Naive B cell (primary cell): ENCODE measurements around the gene ATP11A. TPM values are rescaled to one million over a fixed set of nuclear protein-coding genes. Genes with fewer than 3 reads are reported as not detected.

Experiments
- ATAC-seq, 2 donors: fragments of 150-1000 bp; cut with Tn5 transposase; 2 replicates each; pipeline ENCODE4 v1.10.0; 2021; ENCODE audit warnings: low read depth in 2 of 2, mild to moderate bottlenecking in 2 of 2, moderate library complexity in 2 of 2
- DNase-seq: peaks from one replicate; pipeline ENCODE4 v3.0.0; 2022
- H3K27ac Mint-ChIP-seq, 6 donors: one replicate each; pipeline ENCODE4 v1.8.0; 2020 to 2022; ENCODE audit warnings: mild to moderate bottlenecking in 6 of 6, mixed read lengths in 6 of 6, moderate library complexity in 5 of 6, inconsistent platforms in 2 of 6
- H3K27me3 Mint-ChIP-seq, 3 donors: one replicate each; pipeline ENCODE4 v1.8.0; 2021 to 2022; ENCODE audit warnings: mixed read lengths in 3 of 3, mild to moderate bottlenecking in 1 of 3
- H3K36me3 Mint-ChIP-seq, 2 donors: one replicate each; pipeline ENCODE4 v1.8.0; 2020 to 2022; ENCODE audit warnings: mixed read lengths in 2 of 2, inconsistent platforms in 1 of 2, mild to moderate bottlenecking in 1 of 2
- H3K4me1 Mint-ChIP-seq, 3 donors: one replicate each; pipeline ENCODE4 v1.8.0; 2020 to 2022; ENCODE audit warnings: mixed read lengths in 3 of 3, inconsistent platforms in 1 of 3, mild to moderate bottlenecking in 1 of 3, moderate library complexity in 1 of 3
- H3K4me3 Mint-ChIP-seq, 8 donors: one replicate each; pipeline ENCODE4 v1.8.0; 2020 to 2022; ENCODE audit warnings: mild to moderate bottlenecking in 8 of 8, mixed read lengths in 8 of 8, moderate library complexity in 8 of 8, inconsistent platforms in 2 of 8
- H3K9me3 Mint-ChIP-seq, 7 donors: one replicate each; pipeline ENCODE4 v1.8.0; 2020 to 2022; ENCODE audit warnings: mixed read lengths in 7 of 7, mild to moderate bottlenecking in 5 of 7, inconsistent platforms in 2 of 7, moderate library complexity in 1 of 7
- polyA plus RNA-seq, 6 donors: library from polyadenylated mRNA; unstranded; fragments of 300-500 nt; fragmentation: Illumina TruSeq; gene quantifications; one replicate each; pipeline ENCODE4 v1.2.3, GENCODE V29; 2021; ENCODE audit warnings: low read depth in 6 of 6

The ATP11A gene
- polyA plus RNA-seq, 6 donors from 2014 or later: 7.9 to 23.3 (median 12.9) TPM

DNA sequence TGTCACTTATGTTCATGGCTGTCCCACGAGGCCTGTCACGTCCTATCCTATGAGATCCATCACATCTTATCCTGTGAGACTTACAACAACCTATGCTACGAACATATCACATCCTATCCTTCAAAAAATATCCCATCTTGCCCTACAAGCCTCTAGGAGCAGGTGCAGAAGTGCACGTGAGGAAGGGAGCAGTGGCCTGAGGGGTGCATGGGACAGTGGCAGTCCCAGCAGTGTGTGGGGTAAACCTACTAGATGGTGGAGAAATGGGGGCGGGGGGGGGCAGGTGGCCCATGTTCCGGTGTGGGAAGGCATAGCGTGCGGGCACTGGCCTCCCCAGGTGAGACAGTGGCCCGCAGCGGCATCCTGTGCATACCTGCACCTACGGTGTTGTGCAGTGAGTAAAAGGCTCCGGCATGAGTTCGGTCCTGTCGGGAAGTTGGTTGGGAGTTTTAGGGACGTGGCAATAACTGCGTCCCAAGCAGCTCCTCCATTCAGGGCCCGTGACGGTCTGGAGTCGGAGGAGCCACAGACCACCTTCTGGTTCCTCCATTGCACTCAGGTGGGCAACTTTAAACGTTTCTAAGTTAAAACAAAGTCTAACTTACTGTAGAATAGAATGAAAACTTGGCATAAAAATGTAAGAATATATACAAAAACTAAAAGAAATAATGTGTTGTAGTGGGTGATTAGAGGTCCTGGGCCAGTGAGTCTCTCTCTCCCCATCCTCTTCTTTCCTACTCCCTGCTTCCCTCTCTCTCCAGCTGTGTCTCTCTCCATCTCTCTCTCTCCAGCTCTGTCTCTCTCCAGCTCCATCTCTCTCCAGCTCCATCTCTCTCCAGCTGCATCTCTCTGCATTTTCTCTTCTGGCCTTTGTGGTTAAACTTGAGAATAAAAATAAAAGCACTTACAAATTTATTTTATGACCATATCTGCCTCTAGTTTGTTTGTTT is 42.1 kb downstream of the ATP11A start:
- Mint-ChIP-seq H3K36me3 (no peaks in the 10 kb centered on the region), H3K9me3 (no peaks in the 10 kb centered on the region), H3K4me3 (no peak overlapping the region), H3K27me3 (no peaks in the 10 kb centered on the region), H3K27ac (peak overlapping the region in 1 of 6 donors; percentile 88), H3K4me1 (peaks cover under 1 to 6% (median 5%) of the 10 kb centered on the region in 3 donors)
- DNase-seq (no peak), ATAC-seq (no peak)

DNA sequence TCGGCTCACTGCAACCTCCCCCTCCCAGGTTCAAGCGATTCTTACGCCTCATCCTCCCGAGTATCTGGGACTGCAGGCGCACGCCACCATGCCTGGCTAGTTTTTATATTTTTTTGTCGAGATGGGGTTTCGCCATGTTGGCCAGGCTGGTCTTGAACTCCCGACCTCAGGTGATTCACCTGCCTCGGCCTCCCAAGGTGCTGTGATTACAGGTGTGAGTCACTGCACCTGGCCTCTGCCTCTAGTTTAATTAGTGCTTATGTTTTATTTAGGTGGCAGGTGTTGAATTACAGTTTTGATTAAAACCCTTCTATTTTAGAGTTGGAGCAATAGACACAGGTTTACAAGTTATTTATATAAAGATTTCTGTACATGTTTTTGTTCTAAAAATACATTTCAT is 42.8 kb downstream of the ATP11A start:
- DNase-seq (no peak), ATAC-seq (no peak)
- Mint-ChIP-seq H3K9me3 (no peaks in the 10 kb centered on the region), H3K4me3 (no peak overlapping the region), H3K27me3 (no peaks in the 10 kb centered on the region), H3K36me3 (no peaks in the 10 kb centered on the region), H3K4me1 (peaks cover 2 to 10% (median 5%) of the 10 kb centered on the region in 3 donors), H3K27ac (peak overlapping the region in 1 of 6 donors; percentile 88)

DNA sequence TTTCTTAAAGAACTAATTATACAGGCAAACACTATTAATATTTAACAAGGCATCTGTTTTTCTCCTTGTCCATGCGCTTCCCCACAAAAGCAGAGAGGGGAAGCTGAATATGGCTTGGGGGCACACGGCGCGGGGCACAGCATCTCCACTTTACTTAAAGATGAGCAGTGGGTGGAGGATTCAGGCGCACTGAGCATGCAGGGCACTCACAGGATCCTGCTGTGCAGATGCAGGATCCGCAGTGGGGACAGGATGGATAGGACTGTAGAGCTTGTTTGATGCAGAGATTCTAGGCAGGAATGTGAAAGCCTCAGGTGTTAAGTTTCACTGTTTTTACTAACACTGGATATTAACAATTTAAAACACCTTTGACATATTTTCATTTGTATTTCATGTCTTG is 43.3 kb downstream of the ATP11A start:
- Mint-ChIP-seq H3K9me3 (no peaks in the 10 kb centered on the region), H3K27ac (no peak overlapping the region), H3K36me3 (no peaks in the 10 kb centered on the region), H3K27me3 (no peaks in the 10 kb centered on the region), H3K4me1 (peaks cover 2 to 10% (median 5%) of the 10 kb centered on the region in 3 donors), H3K4me3 (no peak overlapping the region)
- DNase-seq (no peak), ATAC-seq (no peak)

DNA sequence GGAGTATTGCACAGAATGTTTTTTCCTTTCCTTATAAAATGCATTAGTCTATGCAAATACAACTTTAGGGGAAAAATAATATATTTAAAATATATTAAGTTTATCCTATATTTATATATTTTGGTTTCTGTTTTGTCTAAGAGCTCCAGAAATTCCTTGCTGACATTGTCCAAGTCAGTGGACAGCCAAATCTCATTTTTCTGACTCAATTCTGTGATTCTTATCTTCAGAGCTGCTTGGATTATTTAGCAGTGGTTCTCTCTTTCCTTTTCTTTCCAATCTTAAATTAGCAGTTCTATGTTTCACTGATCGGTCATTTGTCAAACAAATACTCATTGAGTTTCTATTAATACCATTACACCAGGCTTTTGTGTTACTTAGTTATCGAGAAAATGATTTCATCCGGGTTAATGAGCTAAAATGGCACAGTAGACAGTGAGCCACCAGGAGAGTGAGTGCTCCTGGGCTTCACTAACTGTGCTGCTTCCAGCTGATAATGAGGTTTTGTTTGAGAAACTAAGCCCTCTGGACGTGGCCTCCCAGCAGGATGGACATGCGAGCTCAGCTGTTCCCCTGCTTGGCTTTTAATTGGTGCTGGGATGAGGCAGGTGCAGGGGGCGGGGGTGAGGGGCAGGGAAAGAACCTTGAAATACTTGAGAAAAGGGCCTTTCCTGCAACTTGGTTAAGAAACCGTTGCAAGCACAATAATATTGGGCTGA is 44.0 kb downstream of the ATP11A start:
- H3K4me1 Mint-ChIP-seq: peaks cover 2 to 10% (median 5%) of the 10 kb centered on the region in 3 donors
- DNase-seq (no peak), ATAC-seq (no peak)
- peak overlapping the region in 1 of 6 donors; percentile 37 for H3K27ac Mint-ChIP-seq
- H3K27me3 Mint-ChIP-seq: no peaks in the 10 kb centered on the region
- H3K9me3 Mint-ChIP-seq: no peaks in the 10 kb centered on the region
- H3K36me3 Mint-ChIP-seq: no peaks in the 10 kb centered on the region
- H3K4me3 Mint-ChIP-seq: no peak overlapping the region

DNA sequence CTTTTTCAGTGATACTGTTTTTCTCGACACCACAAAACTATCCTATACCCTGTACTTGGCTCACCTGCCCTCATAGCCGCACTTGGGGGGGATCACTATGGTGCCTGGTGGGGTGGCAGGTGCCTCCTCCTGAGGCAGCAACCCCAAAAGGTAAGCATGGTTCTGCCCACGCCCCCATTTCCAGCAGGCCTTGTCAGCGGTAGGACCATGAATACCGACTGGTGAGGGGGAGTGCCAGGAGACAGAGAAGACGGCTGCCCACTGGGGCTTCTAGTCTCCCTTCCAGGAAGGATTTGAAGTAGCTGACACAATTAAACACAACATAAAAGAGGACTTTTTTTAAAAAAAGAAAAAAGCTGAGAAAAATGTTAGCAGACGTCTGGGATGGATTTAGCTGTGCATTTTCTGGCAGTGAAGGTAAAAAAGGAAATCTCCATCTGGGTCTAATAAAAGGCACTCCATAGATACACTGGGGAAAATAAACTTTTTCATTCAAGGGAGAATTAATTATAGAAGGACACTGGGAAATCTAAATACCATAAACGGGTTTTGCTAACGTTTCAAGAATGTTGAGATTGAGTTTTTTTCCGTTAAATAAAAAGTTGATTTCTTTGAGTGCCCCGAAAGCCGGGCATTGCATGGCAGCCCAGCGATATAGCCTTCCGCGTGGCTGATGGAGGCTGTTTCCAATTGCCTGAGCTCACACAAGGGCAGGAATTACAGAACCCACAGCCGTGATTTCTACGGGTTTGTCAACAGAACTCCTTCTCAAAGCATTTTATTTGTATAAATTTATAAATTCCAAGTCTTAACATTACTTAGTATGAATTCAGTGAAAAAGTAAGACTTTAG is 45.1 kb downstream of the ATP11A start:
- H3K36me3 Mint-ChIP-seq: no peaks in the 10 kb centered on the region
- no peak overlapping the region for H3K4me3 Mint-ChIP-seq
- DNase-seq (no peak), ATAC-seq (no peak)
- no peaks in the 10 kb centered on the region for H3K9me3 Mint-ChIP-seq
- H3K27me3 Mint-ChIP-seq: no peaks in the 10 kb centered on the region
- H3K27ac Mint-ChIP-seq: no peak overlapping the region
- peaks cover 2 to 10% (median 5%) of the 10 kb centered on the region in 3 donors for H3K4me1 Mint-ChIP-seq

DNA sequence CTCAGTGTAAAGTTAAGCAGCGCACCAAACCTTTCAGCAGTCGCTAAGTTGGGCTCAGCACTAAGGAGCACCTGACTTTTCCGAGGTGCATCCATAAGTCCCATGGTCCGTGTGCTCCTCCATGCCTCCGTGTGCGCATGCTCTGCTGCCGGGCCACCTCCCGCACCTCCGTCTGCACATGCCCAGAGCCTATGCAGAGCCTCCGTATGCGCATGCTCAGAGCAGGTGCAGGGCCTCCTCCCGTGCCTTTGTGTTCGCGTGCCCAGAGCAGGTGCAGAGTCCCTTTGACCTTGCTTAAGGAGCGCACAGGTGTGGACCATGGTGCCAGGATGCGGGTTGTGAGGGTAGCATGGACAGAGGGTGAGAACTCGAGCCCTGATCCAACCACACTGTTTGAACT is 46.0 kb downstream of the ATP11A start:
- Mint-ChIP-seq H3K9me3 (no peaks in the 10 kb centered on the region), H3K36me3 (no peaks in the 10 kb centered on the region), H3K27me3 (no peaks in the 10 kb centered on the region), H3K4me1 (peaks cover 5 to 10% (median 5%) of the 10 kb centered on the region in 3 donors), H3K27ac (peak overlapping the region in 1 of 6 donors; percentile 57), H3K4me3 (no peak overlapping the region)
- ATAC-seq (no peak), DNase-seq (no peak)

DNA sequence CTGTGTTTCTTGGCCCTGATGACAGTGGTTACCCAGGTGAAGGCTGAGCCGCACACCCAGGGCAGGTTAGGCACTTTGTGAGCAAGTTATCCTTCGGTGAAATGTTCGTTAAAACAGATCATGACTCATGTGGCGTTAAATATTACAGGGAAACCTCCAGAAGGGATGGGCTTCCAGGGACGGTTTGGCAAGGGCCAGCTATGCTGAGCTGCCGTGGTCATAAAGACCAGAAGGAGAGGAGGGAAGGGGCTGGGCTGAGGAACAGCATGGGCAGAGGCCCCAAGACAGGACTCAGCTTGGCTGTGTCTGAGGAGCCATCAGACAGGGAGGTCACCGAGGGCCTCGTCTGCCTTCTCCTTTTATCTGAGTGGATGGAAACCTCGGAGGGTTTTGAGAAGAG is 47.5 kb downstream of the ATP11A start:
- no peaks in the 10 kb centered on the region for H3K36me3 Mint-ChIP-seq
- DNase-seq: no peak
- ATAC-seq: no peak
- H3K4me3 Mint-ChIP-seq: peak overlapping the region in 1 of 8 donors; percentile 48
- no peaks in the 10 kb centered on the region for H3K27me3 Mint-ChIP-seq
- H3K4me1 Mint-ChIP-seq: peaks cover 4 to 7% (median 7%) of the 10 kb centered on the region in 3 donors
- H3K27ac Mint-ChIP-seq: peak overlapping the region in 2 of 6 donors; percentile 78
- H3K9me3 Mint-ChIP-seq: no peaks in the 10 kb centered on the region

DNA sequence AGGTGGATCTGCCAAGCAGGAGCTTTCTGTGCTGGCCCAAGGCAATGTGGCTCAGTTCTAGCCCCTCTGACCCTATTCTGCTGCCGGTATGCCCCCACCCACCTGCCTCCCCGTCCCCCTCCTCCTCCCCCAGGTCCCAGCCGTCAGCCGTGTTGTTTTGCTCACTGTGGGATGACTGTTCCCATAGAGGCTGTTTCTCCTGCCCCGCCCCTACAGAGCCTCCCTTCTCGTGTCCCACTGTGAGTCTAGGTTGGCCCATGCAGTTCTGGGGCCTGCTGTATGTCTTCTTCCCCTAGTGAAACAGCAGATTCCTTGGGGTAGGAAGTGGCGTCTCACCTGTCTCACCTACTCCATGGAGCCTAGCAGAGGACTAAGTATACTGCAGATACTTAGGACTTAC is 48.8 kb downstream of the ATP11A start:
- H3K27me3 Mint-ChIP-seq: no peaks in the 10 kb centered on the region
- no peak overlapping the region for H3K4me3 Mint-ChIP-seq
- DNase-seq (no peak), ATAC-seq (no peak)
- peak overlapping the region in 1 of 6 donors; percentile 75 for H3K27ac Mint-ChIP-seq
- no peaks in the 10 kb centered on the region for H3K36me3 Mint-ChIP-seq
- no peaks in the 10 kb centered on the region for H3K9me3 Mint-ChIP-seq
- H3K4me1 Mint-ChIP-seq: peaks cover 7 to 16% (median 11%) of the 10 kb centered on the region in 3 donors

DNA sequence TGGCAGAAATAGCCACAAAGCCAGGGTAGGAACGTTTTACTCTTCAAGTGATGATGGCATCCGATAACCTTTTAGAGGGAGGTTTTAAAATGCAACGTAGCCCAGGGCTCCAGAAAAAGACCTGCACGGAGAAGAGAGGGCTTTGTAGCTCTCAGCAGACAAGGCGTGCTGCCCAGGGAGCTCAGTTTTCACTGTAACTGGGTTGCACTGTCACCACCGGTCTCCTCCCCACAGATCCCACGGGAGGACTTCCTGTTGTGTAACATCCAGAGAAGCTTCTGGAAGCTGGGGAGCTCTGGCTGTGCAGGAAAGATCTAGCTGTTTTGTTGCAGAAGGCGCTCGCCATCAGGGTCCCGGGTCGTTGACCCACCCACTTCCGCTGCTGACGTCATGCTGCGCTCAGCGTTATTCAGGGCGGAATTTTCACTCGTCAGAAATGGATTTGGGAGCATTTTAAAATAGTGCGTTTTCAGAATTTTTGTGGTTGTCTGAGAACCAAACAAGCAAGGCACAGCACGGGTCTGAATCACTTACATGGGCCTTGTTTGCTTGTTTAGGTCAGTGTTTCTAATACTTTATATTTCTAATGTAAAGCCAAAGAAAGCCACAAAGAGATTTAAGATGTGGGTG is 50.8 kb downstream of the ATP11A start:
- DNase-seq (no peak), ATAC-seq (no peak)
- H3K27ac Mint-ChIP-seq: peak overlapping the region in 1 of 6 donors; percentile 52
- H3K4me1 Mint-ChIP-seq: peaks cover 13 to 21% (median 15%) of the 10 kb centered on the region in 3 donors
- H3K9me3 Mint-ChIP-seq: no peaks in the 10 kb centered on the region
- H3K4me3 Mint-ChIP-seq: peak overlapping the region in 2 of 8 donors; percentile 7 to 9
- H3K36me3 Mint-ChIP-seq: no peaks in the 10 kb centered on the region
- no peaks in the 10 kb centered on the region for H3K27me3 Mint-ChIP-seq

DNA sequence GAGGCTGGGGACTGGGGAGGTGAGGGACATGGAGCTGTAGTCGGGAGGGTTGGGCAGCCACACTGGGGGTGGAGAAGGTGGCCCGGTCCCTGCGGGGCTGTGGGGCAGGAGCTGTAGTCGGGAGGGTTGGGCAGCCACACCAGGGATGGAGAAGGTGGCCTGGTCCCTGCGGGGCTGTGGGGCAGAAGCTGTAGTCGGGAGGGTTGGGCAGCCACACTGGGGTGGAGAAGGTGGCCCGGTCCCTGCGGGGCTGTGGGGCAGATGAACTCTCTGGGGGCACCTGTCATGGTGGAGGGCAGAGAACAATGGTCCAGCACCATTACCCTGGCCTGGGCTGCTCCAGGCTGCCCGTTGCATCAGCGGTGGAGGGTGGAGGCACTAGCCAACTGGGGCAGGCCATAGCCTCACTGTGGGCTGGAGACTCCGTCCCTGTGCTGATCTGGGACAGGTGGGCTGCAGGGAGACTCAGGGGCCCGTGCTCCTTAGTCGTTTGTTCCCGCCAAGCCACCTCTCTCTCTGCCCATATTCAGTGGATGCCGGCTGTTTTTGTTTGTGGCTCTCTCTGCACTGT is 51.4 kb downstream of the ATP11A start:
- Mint-ChIP-seq H3K27ac (peak overlapping the region in 2 of 6 donors; percentile 38 to 52), H3K36me3 (no peaks in the 10 kb centered on the region), H3K9me3 (no peaks in the 10 kb centered on the region), H3K27me3 (no peaks in the 10 kb centered on the region), H3K4me1 (peaks cover 13 to 21% (median 15%) of the 10 kb centered on the region in 3 donors), H3K4me3 (no peak overlapping the region)
- DNase-seq (no peak), ATAC-seq (no peak)

DNA sequence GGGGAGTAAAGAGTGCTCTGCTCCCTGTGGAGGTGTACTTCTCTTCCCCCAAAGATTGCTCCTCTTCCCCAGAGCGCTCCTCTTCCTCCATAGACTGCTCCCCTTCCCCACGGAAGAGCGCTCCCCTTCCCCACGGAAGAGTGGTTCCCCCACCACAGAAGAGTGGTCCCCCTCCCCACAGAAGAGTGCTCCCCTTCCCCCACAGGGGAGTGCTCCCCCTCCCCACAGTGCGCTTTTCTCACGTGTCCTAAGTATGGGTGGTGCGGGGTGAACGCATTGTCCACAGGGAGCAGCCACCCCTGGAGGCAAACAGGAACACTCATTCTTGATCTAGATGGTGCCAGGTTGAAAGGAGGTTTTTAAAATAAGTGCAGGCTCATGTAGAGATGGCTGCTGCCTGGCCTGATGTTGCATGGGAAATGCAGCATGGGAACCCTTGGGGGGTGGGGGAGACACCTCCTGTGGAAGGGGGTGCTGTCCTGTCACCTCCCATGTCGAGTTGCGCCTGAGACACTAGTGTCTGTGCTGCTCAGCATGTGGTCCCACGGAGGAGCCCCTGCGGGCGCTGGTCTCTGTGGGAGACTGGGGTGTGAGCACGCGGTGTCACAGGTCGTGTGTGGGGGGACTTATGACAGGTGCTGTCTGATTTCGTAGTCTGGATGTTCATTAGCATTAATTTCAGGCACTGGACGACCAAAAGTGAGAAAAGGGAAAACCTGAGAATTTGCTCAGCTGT is 52.2 kb downstream of the ATP11A start:
- DNase-seq (no peak), ATAC-seq (no peak)
- no peak overlapping the region for H3K4me3 Mint-ChIP-seq
- peaks cover 13 to 25% (median 14%) of the 10 kb centered on the region in 3 donors for H3K4me1 Mint-ChIP-seq
- peak overlapping the region in 2 of 6 donors; percentile 26 to 74 for H3K27ac Mint-ChIP-seq
- H3K36me3 Mint-ChIP-seq: no peaks in the 10 kb centered on the region
- no peaks in the 10 kb centered on the region for H3K9me3 Mint-ChIP-seq
- no peaks in the 10 kb centered on the region for H3K27me3 Mint-ChIP-seq

DNA sequence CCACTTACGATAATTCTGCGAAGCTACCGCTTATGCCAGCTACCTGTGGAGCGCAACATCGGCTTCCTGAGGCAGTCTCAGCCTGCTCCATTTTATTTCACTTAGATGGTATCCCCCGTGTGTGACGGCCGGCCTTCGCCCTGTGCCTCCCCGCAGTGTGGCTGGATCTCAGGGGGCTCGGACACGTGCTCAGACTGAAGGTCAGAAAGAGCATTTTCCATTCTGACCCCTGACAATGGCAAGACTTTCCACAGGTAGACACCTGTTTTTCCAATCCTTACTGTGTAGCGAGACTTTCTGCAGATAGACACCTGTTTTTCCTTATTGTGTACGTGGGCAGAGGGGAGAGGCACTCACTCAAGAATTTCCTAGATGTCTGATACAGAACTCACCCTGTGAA is 52.7 kb downstream of the ATP11A start:
- Mint-ChIP-seq H3K27me3 (no peaks in the 10 kb centered on the region), H3K4me3 (no peak overlapping the region), H3K4me1 (peaks cover 13 to 22% (median 13%) of the 10 kb centered on the region in 3 donors), H3K27ac (peak overlapping the region in 2 of 6 donors; percentile 74 to 85), H3K36me3 (no peaks in the 10 kb centered on the region), H3K9me3 (no peaks in the 10 kb centered on the region)
- no peak for DNase-seq
- ATAC-seq: no peak
